Spinal cord (tissue), 10 donors: ENCODE measurements around the gene CDK2AP2. TPM values are rescaled to one million over a fixed set of nuclear protein-coding genes. Genes with fewer than 3 reads are reported as not detected.
"Not testable (repeated sequence)": the region's sequence is repeated elsewhere in the genome, so short reads cannot be mapped to it uniquely, and the experiment has no call there.

Experiments used
- DNase-seq, 6 donors: peaks; one replicate each; pipeline versions ENCODE4 v3.0.0 to v3.0.0-alpha.2; 2013 to 2015; ENCODE audit warnings: low spot score in 6 of 6, low read depth in 4 of 6
- H3K27ac ChIP-seq: one replicate; pipeline ENCODE4 v1.5.1; 2013; ENCODE audit warnings: low read depth, low read length, control low read depth
- H3K27me3 ChIP-seq: one replicate; pipeline ENCODE4 v1.6.1; 2013; ENCODE audit warnings: low read length; ENCODE audit not compliant: control insufficient read depth, insufficient read depth
- H3K36me3 ChIP-seq: one replicate; pipeline ENCODE4 v1.6.1; 2013; ENCODE audit warnings: low read length; ENCODE audit not compliant: control insufficient read depth, insufficient read depth
- H3K4me1 ChIP-seq: one replicate; pipeline ENCODE4 v1.6.1; 2013; ENCODE audit warnings: low read length; ENCODE audit not compliant: control insufficient read depth, insufficient read depth
- H3K4me3 ChIP-seq: one replicate; pipeline ENCODE4 v1.5.1; 2013; ENCODE audit warnings: low read depth, low read length, control low read depth
- H3K9me3 ChIP-seq: one replicate; pipeline ENCODE4 v1.6.1; 2013; ENCODE audit warnings: low read length; ENCODE audit not compliant: control insufficient read depth, insufficient read depth
- WGBS: methylation state at CpG from one replicate; pipeline ENCODE4 v1.1.5; 2013; ENCODE audit warnings: missing lambda C conversion rate; ENCODE audit not compliant: insufficient coverage; 5-methylcytosine and 5-hydroxymethylcytosine counted together
- polyA plus RNA-seq, 2 donors: library from polyadenylated mRNA; unstranded; fragments of 120-200 nt; gene quantifications; one replicate each; pipeline ENCODE4 v1.2.1, GENCODE V29; 2013; ENCODE audit not compliant: insufficient read length in 2 of 2
- total RNA-seq, 2 donors: library from RNA; depleted of rRNA in 1 of 2; stranded (reverse); fragments of 120-200 nt in 1 of 2; fragments of >200 nt in 1 of 2; gene quantifications; one replicate each; pipeline versions ENCODE4 v1.2.3 to v1.2.4, GENCODE V29; 2013 to 2014
- donor health status: healthy.

Gene CDK2AP2
- total and polyA plus RNA-seq, 4 donors = 8.7 to 53.2 (median 39.3) TPM

- WGBS = 45% methylated on average over 1 of the region's 5 CpGs
- Histone ChIP-seq H3K27me3 (no peaks in the 10 kb centered on the region), H3K4me3 (peak overlapping the region; percentile 76), H3K36me3 (peaks cover 19% of the 10 kb centered on the region), H3K4me1 (peaks cover 49% of the 10 kb centered on the region), H3K9me3 (no peaks in the 10 kb centered on the region), H3K27ac (no peak overlapping the region)
- DNase-seq = no peak
These were observed 39.9 kb downstream of the CDK2AP2 start for GRCh38 chr11:67468056-67468455.

GRCh38 chr11:67466962-67467771 is 40.8 kb downstream of the CDK2AP2 start:
- Histone ChIP-seq H3K9me3 (no peaks in the 10 kb centered on the region), H3K27me3 (no peaks in the 10 kb centered on the region), H3K36me3 (peaks cover 19% of the 10 kb centered on the region), H3K4me3 (no peak overlapping the region), H3K27ac (no peak overlapping the region), H3K4me1 (peaks cover 49% of the 10 kb centered on the region)
- WGBS = 90% methylated on average over 10 of the region's 11 CpGs
- no peak for DNase-seq

- H3K9me3 ChIP-seq = no peaks in the 10 kb centered on the region
- H3K27me3 ChIP-seq = no peaks in the 10 kb centered on the region
- peaks cover 49% of the 10 kb centered on the region for H3K4me1 ChIP-seq
- no peak overlapping the region for H3K4me3 ChIP-seq
- WGBS = 72% methylated on average over 2 of the region's 5 CpGs
- no peak for DNase-seq
- H3K27ac ChIP-seq = no peak overlapping the region
- peaks cover 19% of the 10 kb centered on the region for H3K36me3 ChIP-seq
These were observed 41.6 kb downstream of the CDK2AP2 start for GRCh38 chr11:67466367-67466766.

- WGBS = no CpG with 5 or more reads among the region's 2 CpGs
- not testable (repeated sequence) for H3K4me3 ChIP-seq, H3K27ac ChIP-seq, H3K27me3 ChIP-seq, DNase-seq, H3K9me3 ChIP-seq
- H3K36me3 ChIP-seq = peaks cover 19% of the 10 kb centered on the region
- peaks cover 49% of the 10 kb centered on the region for H3K4me1 ChIP-seq
These were observed 42.4 kb downstream of the CDK2AP2 start for GRCh38 chr11:67465530-67465929.

- 65% methylated on average over 3 of the region's 3 CpGs for WGBS
- DNase-seq = no peak
- Histone ChIP-seq H3K27ac (peak overlapping the region; percentile 69), H3K4me3 (peak overlapping the region; percentile 68), H3K36me3 (peaks cover 19% of the 10 kb centered on the region), H3K27me3 (no peaks in the 10 kb centered on the region), H3K9me3 (no peaks in the 10 kb centered on the region), H3K4me1 (peaks cover 49% of the 10 kb centered on the region)
These were observed 42.8 kb downstream of the CDK2AP2 start for GRCh38 chr11:67465189-67465510.

- H3K4me1 ChIP-seq = peaks cover 46% of the 10 kb centered on the region
- peaks cover 19% of the 10 kb centered on the region for H3K36me3 ChIP-seq
- WGBS = 10% methylated on average over 41 of the region's 56 CpGs
- peak overlapping the region; percentile 69 for H3K27ac ChIP-seq
- peak overlapping the region; percentile 68 for H3K4me3 ChIP-seq
- peak; percentile 28 to 93 (median 50) for DNase-seq
- H3K27me3 ChIP-seq = no peaks in the 10 kb centered on the region
- no peaks in the 10 kb centered on the region for H3K9me3 ChIP-seq
These were observed 43.4 kb downstream of the CDK2AP2 start for GRCh38 chr11:67464411-67465188.

GRCh38 chr11:67463680-67464410 is 44.1 kb downstream of the CDK2AP2 start:
- H3K4me3 ChIP-seq = peak overlapping the region; percentile 68
- H3K9me3 ChIP-seq = no peaks in the 10 kb centered on the region
- WGBS = 88% methylated on average over 18 of the region's 20 CpGs
- peaks cover 19% of the 10 kb centered on the region for H3K36me3 ChIP-seq
- peaks cover 43% of the 10 kb centered on the region for H3K4me1 ChIP-seq
- DNase-seq = no peak
- H3K27me3 ChIP-seq = no peaks in the 10 kb centered on the region
- H3K27ac ChIP-seq = peak overlapping the region; percentile 69

- peaks cover 19% of the 10 kb centered on the region for H3K36me3 ChIP-seq
- H3K4me1 ChIP-seq = peaks cover 37% of the 10 kb centered on the region
- no peaks in the 10 kb centered on the region for H3K9me3 ChIP-seq
- no peak overlapping the region for H3K27ac ChIP-seq
- WGBS = 97% methylated on average over 6 of the region's 10 CpGs
- no peak for DNase-seq
- H3K27me3 ChIP-seq = no peaks in the 10 kb centered on the region
- no peak overlapping the region for H3K4me3 ChIP-seq
These were observed 44.8 kb downstream of the CDK2AP2 start for GRCh38 chr11:67463186-67463585.

- WGBS = 78% methylated on average over 19 of the region's 19 CpGs
- no peaks in the 10 kb centered on the region for H3K27me3 ChIP-seq
- no peak overlapping the region for H3K4me3 ChIP-seq
- H3K27ac ChIP-seq = no peak overlapping the region
- H3K4me1 ChIP-seq = no peaks in the 10 kb centered on the region
- no peak for DNase-seq
- H3K9me3 ChIP-seq = no peaks in the 10 kb centered on the region
- no peaks in the 10 kb centered on the region for H3K36me3 ChIP-seq
These were observed 49.7 kb downstream of the CDK2AP2 start for GRCh38 chr11:67458266-67458665.
